Middle frontal gyrus (tissue), 1 donor: Measurements from ENCODE around the gene OR10P1.
"Not testable (repeated sequence)": the region's sequence is repeated elsewhere in the genome, so short reads cannot be mapped to it uniquely, and the experiment has no call there.

Experiments
- DNase-seq: peaks from one replicate; pipeline ENCODE4 v3.0.0-alpha.2; 2015; ENCODE audit warnings: low spot score; ENCODE audit errors: extremely low spot score

OR10P1 gene, protein sequence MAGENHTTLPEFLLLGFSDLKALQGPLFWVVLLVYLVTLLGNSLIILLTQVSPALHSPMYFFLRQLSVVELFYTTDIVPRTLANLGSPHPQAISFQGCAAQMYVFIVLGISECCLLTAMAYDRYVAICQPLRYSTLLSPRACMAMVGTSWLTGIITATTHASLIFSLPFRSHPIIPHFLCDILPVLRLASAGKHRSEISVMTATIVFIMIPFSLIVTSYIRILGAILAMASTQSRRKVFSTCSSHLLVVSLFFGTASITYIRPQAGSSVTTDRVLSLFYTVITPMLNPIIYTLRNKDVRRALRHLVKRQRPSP

DNA sequence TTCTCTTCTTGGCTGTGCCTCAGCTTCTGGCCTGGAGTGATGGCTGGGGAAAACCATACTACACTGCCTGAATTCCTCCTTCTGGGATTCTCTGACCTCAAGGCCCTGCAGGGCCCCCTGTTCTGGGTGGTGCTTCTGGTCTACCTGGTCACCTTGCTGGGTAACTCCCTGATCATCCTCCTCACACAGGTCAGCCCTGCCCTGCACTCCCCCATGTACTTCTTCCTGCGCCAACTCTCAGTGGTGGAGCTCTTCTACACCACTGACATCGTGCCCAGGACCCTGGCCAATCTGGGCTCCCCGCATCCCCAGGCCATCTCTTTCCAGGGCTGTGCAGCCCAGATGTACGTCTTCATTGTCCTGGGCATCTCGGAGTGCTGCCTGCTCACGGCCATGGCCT is at the start of gene OR10P1:
Gene OR10P1 (plus strand): TSS at position 40 of the 400 bp plus-strand sequence. CDS start 0 bp downstream, at position 40.
- DNase-seq: no peak

DNA sequence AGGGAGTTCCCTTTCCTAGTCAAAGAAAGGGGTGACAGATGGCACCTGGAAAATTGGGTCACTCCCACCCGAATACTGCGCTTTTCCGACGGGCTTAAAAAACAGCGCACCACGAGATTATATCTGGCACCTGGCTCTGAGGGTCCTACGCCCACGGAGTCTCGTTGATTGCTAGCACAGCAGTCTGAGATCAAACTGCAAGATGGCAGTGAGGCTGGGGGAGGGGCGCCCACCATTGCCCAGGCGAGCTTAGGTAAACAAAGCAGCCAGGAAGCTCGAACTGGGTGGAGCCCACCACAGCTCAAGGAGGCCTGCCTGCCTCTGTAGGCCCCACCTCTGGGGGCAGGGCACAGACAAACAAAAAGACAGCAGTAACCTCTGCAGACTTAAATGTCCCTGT is 46.5 kb upstream of the OR10P1 start:
- DNase-seq: not testable (repeated sequence)

DNA sequence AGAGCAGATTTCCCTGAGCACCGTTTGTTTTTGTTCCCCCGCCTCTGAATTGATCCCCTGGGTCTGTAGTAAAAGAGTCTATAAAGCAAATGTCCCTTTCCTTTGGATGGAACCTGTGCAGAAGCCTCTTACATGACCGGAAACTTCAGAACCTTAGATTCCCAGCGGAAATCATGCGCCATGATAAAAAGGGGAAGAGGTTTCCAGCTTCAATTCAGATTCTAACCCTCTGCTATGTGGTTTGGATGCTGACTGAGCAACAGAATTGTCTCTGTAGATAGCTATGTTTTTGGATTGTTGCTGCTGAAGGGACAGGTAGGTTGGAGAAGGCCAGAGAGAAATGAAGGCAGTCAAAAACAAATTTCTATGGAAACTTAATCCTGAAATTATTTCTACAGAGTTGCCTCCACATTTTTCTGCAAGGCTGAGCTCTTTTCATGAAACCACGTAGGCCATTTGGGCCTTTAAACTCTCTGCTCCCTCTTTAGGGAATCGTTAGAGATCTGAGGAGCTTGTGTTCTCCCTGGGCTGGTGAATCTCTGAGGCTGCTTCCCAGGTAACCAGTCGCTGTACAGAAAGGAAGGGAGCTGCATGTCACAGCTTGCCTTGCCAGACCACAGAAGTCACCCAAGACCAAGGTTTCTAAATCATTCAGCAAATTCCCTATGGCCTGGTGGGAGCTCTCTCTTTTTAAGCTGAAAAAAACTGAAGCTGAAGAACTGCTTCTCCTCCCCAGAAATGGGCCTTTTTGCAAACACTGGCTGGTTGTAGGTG is 28.7 kb upstream of the OR10P1 start:
- DNase-seq: no peak

DNA sequence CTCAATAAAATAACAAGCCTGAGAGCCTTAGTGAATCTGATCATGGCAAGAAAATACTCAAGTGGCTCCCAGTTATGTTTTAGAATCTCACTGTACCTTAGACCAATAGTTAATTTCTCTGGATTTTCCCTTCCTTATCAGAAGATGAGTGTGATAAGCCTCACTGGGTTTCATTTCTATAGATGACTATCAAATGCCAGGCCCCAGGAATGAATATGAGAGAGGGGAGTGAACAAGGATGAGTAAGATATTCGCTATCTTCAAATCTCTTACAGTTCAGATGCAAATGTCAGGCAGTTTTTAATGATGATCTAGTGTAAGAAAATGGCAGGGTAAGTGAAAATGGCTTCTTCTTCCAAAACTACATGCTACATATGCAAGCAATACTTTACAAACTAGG is 26.1 kb upstream of the OR10P1 start:
- no peak for DNase-seq

DNA sequence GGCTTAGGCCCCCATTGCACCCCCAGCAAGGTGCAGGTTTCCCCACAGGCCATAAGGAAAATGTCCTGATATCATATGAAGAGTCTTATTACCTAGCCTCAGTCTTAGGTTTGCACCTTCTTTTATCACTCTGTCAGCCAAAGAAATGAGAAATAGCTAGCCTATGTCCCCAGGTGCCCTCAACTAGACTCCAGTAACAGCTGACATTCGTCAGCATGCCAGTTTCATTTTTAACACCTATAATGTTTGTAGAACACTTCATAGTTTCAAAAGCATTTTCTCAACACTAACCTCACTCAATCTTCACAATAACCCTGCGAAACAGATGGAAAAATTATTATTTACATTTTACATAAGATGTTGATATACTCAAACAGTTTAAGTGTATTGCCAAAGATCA is 24.0 kb upstream of the OR10P1 start:
- no peak for DNase-seq

DNA sequence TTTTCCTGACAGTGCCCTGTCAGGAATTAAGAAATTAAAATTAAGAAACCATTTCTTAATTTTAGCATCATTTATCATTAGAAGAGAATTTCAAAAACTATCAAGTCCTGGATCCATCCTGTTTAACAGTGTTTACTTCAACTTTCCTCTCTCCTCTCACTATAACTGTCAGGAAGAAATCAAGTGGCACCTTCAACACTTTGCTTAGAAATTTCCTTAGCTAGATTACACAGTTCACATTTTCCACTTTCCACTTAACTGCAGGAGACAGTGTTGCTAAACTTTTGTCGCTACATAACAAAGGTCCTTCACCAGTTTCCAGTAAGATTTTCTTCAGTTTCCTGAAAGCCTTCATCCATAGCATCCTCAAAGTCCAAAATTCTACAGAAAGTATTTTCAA is 21.9 kb upstream of the OR10P1 start:
- no peak for DNase-seq

DNA sequence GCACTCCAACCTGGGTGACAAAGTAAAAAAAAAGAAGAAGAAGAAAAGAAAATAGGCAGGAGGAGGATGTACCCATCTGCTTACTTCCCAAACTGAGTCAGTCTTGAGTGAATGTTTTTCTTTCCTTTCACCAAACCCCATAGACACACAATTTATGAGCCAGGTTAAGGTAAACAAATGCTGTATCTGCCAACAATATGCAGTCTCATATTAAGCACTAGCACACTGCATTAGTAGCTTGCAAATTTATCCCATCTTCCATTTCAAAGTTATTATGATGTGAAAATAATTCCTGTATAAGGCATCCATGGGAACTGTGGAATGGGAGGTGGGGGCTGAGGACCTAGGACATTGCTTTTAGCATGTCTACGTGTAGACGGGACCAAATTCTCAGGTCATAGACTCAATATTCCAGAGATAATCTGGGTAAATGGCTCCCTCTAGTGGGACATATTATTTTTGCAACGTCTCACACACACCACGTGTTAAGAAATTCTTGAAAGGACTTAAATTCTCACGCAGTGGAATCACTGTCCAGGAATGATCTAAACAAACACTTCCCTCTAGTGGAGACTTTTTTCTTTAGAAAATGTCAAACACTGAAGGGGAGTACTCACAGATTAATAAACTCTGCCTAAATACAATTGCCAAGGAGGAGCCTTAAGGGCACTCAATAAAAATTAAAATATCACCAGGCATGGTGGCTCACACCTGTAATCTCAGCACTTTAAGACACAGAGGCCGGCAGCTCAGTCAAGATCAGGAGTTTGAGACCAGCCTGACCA is 17.1 kb upstream of the OR10P1 start:
- peak; percentile 66 for DNase-seq

DNA sequence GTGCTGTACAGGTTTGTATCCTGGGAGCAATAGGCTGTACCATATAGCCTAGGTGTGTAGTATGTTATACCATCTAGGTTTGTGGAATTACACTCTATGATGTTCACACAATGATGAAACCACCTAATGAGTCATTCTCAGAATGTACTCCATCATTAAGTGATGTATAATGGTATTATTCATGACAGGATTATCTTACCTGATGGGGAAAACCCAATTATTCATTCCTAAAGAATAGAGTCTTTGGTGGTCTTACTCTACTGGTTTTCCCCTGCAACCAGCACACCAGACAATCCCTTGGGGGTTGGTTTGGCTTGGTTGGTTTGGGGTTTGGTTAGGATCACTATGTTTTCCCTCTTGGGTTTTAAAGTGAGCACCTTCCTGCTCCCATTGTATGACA is 12.6 kb upstream of the OR10P1 start:
- DNase-seq: no peak

DNA sequence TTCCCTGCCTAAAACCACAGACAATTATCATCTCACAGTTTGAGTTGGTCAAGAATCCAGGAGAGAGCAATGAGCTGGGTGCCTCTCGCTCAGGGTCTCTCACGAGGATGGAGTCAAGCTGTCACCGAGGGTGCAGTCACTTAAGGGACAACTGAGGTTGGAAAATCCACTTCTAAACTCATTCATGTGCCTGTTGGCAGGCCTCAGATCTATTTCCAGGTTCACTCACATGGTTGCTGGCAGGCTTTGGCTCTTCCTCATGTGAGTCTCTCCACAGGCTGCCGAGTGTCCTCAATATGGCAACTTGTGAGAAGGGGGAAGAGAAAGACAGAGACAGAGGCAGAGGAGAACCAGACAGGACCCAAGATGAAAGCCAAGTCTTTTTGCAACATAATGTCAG is 10.5 kb upstream of the OR10P1 start:
- DNase-seq: no peak

DNA sequence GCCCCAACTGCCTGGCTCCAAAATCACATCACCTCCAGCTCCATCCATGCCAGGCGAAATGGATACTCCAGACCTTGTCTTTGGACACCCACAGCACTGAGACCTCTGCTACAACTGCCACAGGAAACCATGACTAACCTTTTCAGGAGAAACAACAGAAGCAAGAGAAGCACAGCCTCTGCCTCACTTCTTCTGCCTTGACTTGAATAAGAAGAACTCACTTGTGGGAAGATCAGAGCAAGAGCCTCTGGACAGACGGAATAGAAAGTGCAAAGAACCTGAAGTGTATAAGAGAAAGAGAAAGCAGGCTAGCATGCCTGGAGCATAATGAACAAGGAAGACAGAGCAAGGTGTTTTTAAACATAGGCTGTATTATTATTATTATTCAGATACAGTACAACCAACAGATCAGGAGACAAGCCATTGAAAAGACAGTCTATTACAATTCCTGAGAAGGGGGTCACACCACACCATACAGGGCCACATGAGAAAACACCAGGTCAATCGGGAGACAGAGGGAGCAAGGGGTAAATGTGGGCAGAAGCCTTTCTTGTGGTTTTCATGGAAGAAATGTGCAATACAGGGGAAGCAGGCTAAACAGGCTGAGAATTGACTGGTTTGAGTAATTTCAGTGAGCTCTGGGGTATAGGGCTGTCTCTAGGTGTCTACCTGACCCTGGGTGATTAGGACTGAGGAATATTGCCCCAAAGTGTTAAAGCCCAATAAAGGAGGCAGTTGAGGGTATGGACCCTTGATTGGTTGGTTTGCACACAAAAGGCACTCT is 7.4 kb upstream of the OR10P1 start:
- no peak for DNase-seq

DNA sequence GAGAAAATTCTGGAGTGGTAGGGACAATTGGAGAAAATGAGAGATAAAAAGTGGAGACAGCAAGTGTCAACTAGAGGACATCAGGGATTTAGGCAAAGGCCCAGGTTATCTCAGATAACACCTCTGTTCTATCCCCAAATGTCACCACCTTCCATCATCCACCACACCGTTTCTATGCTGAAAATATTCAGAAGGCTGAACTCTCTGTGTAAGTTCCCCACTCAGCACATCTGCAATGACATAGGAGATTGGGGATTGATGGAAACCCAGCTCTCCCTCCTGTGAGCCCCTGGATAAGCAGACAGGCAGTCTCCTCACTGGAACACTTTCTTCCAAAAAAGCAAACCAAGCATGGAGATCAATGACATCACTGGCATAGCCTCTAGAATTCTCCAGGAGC is 5.6 kb upstream of the OR10P1 start:
- DNase-seq: no peak

DNA sequence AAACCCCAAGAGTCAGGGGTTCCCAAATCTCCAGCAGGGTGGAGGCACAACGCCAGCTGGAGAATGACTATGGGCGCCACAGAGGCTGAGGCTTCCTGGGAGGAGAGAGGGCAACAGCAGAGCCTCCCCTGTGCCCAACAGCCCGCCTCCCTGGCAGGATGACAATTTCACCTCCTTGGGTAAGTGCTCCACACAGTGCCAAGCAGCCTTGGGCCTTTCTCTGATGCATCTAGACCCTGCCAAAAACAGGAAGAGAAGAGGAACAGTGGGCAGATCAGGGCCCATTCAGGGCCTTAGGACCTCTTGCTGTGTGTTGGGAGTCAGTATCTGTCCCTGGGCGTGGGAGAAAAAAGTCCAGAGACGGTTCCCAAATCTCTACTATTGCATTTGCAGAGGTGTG is 5.0 kb upstream of the OR10P1 start:
- no peak for DNase-seq

DNA sequence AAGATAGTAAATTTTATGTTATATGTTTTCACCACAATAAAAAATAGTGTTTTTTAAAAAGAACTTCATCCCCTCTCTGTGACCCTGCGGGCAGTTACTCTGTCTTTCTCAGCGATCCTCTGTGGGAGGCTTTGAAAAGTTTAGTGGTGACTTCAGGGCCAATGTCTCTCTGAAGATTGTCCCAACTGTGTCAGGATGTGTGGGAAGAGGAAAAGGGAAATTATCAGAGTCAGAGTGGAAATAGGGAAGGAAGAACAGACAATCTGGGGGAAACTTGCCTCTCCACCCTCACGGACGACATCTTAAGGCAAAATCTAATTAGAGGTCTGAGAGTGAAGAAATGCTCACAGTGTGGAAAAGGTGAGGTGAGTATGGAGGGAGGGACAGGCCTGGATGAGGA is 3.5 kb upstream of the OR10P1 start:
- no peak for DNase-seq

DNA sequence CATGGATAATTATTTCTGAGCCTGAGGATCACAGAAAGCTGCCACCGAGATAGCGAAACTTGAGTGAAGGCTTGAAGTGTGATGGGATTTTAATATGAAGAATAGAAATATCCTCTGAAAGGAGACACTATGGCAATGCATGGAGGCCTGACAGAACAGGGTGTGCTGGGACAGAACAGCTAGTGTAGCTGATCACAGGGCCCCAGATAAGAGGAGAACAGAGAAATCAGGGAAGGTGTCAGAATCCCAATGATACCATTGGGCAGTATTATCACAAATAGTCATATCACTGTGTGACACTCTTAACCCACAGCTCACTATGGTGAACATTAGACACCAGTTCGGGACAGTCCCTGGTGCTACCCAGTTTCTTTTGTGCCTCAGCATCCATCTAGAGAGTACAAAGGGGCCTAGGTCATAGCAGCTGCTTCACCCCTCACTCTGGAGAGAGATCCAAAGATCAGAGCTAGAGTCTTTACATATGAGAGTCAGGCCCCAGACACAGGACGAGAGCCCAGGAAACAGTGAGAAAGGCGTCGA is 506 bp upstream of the OR10P1 start:
- no peak for DNase-seq

DNA sequence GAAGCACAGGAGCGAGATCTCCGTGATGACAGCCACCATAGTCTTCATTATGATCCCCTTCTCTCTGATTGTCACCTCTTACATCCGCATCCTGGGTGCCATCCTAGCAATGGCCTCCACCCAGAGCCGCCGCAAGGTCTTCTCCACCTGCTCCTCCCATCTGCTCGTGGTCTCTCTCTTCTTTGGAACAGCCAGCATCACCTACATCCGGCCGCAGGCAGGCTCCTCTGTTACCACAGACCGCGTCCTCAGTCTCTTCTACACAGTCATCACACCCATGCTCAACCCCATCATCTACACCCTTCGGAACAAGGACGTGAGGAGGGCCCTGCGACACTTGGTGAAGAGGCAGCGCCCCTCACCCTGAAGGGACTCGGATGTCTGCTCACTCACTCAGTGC is 775 bp downstream of the OR10P1 start:
- DNase-seq: no peak

DNA sequence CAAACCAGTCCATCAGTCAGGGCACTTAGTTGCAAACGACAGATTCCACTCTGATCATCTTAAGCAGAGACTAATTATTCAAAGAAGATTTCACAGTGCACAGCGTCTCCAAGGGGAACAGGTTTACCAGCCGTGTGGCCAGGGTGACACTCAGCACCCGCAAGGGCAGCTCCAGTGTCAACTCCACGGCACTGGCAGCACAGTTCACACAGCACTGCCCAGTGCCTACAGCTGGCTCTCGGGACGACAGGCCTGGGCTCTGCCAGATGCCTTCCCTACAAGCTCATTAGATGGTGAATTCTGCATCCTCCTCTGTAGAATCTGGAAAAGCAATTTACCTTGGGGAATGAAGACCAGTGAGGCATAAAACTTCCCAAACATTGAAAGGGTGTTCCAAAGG is 4.9 kb downstream of the OR10P1 start:
- no peak for DNase-seq

DNA sequence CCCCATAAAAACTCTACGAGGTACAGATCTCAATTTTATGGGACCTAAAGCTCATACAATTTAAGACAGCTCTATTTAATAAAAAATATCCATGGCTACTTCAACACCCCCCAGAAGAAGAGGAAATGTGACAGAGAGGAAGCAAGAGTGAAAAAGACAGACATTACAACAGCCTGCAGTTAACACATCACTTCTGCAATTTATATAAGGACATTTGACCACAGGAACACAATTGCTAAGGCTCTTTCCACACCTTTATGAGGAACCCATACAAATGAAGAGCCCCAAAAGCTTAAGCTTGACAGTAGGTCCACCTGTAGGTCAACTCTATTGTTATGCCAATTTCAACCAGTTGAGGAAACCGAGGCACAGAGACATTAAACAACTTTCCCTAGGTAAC is 5.6 kb downstream of the OR10P1 start:
- DNase-seq: no peak

DNA sequence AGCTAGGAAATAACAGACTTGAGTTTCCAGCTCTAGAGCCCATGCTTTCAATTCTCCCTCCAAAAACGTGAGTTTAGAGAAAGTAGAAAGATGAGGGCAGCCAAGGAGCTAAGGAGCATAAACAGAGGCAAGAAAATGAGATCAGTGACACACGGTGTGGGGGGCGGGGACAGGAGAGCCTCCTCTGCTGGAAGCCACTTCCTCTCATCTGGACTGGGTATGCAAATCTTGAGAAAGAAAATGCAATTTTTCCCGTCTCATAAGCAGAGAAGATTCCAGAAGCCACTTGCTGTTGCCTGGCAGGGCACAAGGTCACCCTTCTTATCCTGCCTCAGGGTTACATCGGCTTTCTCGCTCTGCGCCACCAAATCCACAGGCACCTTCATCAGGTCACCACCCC is 6.0 kb downstream of the OR10P1 start:
- DNase-seq: no peak

DNA sequence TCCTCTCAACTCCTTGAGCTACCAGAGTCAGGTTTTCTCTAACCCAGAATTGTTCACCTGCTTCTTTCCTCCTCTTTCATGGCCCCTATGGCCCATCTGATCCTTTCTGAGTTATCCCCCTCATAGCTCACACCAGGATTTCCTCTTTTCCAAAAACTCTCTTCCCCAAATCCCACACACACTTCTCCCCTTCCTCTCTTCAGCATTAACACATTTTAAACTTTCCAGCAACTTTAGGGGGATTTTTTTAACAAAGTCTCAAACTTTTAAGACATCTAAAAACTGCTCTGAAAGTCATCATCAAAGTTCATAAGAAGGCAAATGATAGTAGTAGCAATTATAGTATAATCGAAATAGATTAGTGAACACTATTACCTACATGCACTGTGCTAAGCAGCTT is 7.9 kb downstream of the OR10P1 start:
- DNase-seq: no peak

DNA sequence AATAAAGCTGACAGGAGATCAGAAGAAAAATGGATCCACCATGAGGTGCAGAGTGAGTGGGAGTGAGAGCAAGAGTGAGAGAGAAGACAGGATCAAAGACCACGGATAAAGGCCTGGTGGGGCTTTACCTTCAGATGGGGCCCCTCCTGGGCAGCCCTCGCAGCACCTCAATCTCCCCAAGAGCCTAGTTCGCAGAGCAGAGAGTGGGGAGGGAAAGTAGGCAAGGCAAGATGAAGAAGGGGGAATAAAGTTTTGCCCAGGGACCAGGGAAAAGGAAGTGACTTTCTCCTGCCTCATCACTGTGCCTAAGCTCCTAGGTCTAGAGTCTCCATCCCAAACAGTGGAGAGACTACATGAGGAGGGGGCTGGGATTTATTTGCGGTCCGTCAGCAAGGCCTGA is 10.3 kb downstream of the OR10P1 start:
- no peak for DNase-seq

DNA sequence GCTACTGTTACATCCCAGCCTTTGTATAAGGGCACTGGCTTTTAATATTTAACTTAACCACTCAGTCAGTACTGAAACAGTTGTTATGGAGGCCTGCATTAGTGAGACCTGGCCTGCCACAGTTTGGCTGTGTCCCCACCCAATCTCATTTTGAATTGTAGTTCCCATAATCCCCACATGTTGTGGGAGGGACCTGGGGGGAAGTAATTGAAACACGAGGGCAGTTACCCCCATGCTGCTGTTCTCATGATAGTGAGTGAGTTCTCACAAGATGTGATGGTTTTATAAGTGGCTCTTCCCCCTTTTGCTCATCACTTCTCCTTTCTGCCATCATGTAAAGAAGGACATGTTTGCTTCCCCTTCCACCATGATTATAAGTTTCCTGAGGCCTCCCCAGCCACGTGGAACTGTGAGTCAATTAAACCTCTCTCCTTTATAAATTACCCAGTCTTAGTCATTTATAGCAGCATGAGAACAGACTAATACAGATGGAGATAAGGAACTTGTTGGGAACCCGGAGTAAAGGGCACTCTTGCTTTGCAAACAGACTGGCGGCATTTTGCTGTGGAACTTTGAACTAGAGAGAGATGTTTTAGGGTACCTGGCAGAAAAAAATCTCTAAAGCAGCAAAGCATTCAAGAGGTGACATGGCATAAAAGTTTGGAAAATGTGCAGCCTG is 14.1 kb downstream of the OR10P1 start:
- not testable (repeated sequence) for DNase-seq
